Stimulated activated CD8-positive, alpha-beta memory T cell treated with anti-CD3 and anti-CD28 coated beads, Interleukin-15, amount 100 ng/mL, for 4 hours (primary cell): Measurements from ENCODE around the gene RPS10.
"Not testable (repeated sequence)": the region's sequence is repeated elsewhere in the genome, so short reads cannot be mapped to it uniquely, and the experiment has no call there.

Source experiments
- DNase-seq, 2 donors: peaks; one replicate each; pipeline ENCODE4 v3.0.0-alpha.2; 2020; ENCODE audit warnings: low read depth in 2 of 2

Gene RPS10

DNA sequence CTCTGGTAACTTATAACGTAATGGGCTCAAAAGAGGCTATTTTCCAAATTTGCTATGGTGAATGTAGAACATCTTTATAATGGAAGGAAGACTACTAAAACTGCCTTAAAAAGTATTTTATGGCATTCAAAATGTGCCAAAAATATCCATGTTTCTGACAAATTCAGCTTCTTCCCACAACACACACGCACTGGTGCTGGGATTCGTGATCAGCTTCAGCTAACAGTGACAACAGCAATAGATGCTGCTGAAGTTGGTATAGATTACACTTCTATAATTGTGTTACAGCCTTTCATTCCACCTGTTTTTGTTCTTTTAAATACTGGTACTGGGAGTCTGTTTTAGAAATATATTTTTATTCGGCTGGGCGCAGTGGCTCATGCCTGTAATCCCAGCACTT, 52.4 kb downstream of the RPS10 start:
- no peak for DNase-seq

DNA sequence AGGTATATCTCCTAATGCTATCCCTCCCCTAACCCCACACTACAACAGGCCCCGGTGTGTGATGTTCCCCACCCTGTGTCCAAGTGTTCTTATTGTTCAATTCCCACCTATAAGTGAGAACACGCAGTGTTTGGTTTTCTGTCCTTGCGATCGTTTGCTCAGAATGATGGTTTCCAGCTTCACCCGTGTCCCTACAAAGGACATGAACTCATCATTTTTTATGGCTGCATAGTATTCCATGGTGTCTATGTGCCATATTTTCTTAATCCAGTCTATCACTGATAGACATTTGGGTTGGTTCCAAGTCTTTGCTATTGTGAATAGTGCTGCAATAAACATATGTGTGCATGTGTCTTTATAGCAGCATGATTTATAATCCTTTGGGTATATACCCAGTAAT, 54.0 kb downstream of the RPS10 start:
- not testable (repeated sequence) for DNase-seq

DNA sequence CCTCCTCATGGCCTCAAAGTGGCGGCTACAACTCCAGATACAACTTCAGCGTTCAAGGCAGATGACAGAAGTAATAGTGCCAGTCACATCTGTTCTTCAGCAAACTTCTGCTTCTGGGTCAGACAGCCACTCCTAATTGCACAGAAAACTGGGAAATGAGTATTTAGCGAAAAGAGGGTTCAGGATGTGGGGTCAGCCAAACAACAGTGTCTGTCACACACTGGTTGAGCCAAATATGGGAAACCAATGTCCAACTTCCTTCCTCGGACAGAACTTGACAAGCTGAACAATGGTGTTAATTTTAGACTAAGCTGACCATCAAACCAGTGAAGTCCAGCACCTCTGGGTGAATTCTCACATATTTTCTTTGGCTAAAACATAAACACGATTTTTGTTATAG, 55.5 kb downstream of the RPS10 start:
- no peak for DNase-seq

DNA sequence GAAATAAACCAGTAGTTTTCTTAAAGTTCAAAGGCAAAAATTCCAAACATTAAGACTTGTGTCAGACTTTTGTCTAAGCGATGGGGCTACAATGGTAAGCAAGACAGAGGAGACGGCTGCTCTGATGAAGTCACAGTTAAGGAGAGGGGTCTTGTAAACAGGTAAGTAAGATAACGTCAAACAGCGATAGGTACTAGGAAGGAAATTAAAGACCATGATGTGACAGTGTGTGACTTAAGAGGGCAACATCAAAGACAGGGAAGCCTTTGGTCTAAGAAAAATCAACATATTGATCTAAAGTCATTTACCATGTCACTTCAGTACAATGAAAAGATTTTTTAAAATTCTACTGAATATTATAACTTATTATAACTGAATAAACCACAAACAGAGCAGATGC, 56.5 kb downstream of the RPS10 start:
- DNase-seq, result no peak
